Fibroblast of mammary gland (primary cell): ENCODE data around the gene WNK1.
"Not testable (repeated sequence)": the region's sequence is repeated elsewhere in the genome, so short reads cannot be mapped to it uniquely, and the experiment has no call there.

Experiments
- DNase-seq: peaks from one replicate; pipeline ENCODE4 v3.0.0-alpha.2; 2010; ENCODE audit warnings: low read depth
- H3K4me3 ChIP-seq: 2 replicates; pipeline ENCODE4 v1.5.1; 2011; ENCODE audit warnings: low read depth, mild to moderate bottlenecking, low read length, moderate library complexity; ENCODE audit not compliant: control insufficient read depth
- TF ChIP-seq, protein P1 (sequence below): conservative IDR thresholded peaks from 2 replicates; pipeline ENCODE4 v1.5.1; 2011; ENCODE audit warnings: low read depth, low read length, inconsistent platforms; ENCODE audit not compliant: control insufficient read depth, insufficient read depth

Gene WNK1

DNA sequence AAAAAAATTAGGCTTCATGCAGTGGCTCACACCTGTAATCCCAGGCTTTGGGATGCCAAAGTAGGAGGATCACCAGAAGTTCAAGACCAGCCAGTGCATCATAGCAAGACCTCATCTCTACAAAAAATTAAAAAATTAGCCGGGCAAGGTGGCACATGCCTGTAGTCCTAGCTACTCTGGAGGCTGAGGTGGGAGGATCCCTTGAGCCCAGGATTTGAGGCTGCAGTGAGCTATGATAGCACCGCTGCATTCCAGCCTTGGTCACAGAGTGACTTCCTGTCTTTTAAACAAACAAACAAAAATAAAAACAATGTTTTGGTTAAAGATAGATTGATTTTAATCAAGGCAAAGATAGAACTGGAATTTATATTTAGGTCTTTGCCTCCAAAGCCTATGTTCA is 60.6 kb downstream of the WNK1 start:
- no peak overlapping the region for H3K4me3 ChIP-seq
- no peak for DNase-seq
- TF ChIP-seq, protein P1, sequence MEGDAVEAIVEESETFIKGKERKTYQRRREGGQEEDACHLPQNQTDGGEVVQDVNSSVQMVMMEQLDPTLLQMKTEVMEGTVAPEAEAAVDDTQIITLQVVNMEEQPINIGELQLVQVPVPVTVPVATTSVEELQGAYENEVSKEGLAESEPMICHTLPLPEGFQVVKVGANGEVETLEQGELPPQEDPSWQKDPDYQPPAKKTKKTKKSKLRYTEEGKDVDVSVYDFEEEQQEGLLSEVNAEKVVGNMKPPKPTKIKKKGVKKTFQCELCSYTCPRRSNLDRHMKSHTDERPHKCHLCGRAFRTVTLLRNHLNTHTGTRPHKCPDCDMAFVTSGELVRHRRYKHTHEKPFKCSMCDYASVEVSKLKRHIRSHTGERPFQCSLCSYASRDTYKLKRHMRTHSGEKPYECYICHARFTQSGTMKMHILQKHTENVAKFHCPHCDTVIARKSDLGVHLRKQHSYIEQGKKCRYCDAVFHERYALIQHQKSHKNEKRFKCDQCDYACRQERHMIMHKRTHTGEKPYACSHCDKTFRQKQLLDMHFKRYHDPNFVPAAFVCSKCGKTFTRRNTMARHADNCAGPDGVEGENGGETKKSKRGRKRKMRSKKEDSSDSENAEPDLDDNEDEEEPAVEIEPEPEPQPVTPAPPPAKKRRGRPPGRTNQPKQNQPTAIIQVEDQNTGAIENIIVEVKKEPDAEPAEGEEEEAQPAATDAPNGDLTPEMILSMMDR: no peak

DNA sequence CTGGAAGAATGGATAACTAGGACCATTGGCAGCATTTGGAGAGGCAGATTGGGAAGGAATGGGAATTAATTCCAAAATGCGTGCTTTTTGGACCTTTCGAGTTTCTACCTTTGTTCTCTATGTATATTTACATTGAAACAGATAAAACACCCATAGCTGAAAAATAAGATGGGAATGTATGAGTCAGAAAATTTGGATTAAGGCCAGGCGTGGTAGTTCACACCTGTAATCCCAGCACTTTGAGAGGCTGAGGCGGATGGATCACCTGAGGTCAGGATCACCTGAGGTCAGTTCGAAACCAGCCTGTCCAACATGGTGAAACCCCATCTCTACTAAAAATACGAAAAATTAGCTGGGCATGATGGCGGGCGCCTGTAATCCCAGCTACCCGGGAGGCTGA is 65.1 kb downstream of the WNK1 start:
- DNase-seq, H3K4me3 ChIP-seq: not testable (repeated sequence)

DNA sequence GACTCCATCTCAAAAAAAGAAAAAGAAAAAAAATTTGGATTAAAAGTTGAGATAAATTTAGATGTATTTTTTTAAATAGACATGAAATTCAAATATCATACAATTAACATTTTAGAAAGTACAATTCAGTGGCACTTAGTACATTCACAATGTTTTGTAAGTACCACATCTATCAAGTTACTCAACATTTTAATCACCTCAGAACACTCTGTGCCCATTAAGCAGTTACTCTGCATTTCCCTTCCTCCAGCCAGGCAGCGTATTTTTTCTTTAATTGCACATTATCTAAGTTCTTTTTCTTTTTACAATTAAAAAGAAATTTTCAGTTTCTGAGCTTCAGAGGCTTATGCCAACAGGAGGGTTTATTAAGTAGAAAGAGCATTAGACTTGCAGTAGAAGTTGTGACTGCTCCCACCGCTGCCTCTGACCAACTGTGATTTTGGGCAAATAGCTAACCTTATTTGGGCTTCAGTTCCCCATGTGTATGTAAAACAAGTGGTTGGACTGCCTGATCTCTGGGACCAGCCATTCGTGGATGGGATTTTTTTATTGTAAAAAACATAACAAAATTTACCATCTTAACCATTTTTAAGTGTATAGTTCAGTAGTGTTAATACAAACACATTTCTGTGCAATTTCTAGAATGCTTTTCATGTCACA is 65.7 kb downstream of the WNK1 start:
- TF ChIP-seq, protein P1: no peak
- H3K4me3 ChIP-seq: no peak overlapping the region
- DNase-seq: no peak

DNA sequence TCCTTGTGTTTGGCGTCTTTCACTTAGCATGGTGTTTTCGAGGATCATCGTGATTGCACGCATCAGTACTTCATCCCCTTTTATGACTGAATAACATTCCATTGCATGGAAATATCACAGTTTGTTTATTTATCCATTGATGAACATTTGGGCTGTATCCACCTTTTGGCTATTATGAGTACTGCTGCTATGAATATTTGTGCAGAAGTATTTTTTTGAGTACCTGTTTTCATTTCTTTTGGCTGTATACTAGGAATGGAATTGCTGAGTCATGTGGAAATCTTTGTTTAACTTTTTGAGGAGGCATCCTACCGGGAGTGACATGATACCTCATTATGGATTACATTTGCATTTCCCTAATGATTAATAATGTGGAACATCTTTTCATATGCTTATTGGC is 66.4 kb downstream of the WNK1 start:
- DNase-seq: no peak
- TF ChIP-seq, protein P1: peak; percentile 20
- no peak overlapping the region for H3K4me3 ChIP-seq

DNA sequence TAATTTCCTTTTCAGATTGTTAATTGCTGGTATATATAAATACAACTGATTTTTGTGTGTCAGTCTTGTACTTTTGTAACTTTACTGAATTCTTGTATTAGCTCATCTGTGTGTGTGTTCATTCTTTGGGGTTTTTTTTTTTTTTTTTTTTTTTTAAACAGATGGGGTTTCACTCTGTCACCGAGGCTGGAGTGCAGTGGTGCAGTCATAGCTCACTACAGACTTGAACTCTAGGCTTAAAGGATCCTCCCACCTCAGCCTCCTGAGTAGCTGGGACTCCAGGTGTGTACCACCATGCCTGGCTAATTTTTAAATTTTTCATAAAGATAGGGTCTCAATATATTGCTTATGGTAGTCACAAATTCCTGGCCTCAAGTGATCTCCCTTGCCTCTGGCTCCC is 68.0 kb downstream of the WNK1 start:
- DNase-seq: no peak
- H3K4me3 ChIP-seq: no peak overlapping the region
- TF ChIP-seq, protein P1: no peak

DNA sequence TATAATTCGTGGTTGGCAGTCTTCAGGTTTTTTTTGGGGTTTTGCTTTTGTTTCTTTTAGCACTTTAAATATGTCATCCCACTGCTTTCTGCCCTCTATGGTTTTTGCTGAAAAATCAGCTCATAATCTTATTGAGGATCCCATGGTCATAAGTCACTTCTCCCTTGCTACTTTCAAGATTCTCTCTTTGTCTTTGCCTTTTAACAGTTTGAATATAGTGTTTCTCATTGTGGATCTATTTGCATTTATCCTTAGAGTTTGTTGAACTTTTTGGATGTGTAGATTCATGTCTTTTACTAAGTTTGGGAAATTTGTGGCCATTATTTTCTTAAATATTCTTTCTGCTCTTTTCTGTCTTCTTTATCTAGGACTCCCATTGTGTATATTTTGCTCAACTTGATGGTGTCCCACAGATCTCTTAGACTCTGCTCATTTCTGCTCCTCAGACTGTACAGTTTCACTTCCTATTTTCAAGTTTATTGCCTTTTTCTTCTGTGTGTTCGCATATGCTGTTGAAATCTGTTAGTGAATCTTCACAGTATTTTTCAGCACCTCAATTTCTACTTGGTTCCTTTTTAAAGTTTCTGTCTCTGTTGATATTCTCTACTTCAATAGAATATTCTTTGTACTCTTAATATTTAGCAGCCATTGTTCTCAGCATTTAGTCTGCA is 70.8 kb downstream of the WNK1 start:
- H3K4me3 ChIP-seq: no peak overlapping the region
- TF ChIP-seq, protein P1: no peak
- DNase-seq: no peak

DNA sequence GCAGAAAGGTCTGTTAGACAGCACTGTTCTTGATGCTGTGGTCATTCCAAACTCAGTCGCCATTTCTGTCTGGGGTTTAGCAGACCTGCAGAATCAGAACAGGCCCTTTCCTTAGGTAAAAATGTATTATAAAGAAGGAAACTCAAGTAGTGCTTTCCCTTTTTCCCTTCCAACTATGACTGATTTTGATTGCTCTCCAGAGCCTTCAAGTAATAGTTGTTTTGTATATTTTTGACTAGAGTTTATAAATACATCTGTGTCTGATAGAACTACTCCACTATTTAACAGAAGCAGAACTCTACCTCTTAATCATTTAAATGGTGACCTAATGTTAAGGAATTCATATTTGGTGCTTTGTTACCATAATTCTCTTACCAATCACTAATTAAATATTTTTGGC is 74.0 kb downstream of the WNK1 start:
- no peak overlapping the region for H3K4me3 ChIP-seq
- DNase-seq: no peak
- TF ChIP-seq, protein P1: no peak
